Suprapubic skin (tissue), 4 donors: ENCODE data around the gene MAST4.
A peak's percentile ranks its signal among the peaks of the same experiment; 100 is the strongest.

Source experiments
- CTCF ChIP-seq, 2 donors: fragments of 200-600 bp in 1 of 2; fragments of 450-650 bp in 1 of 2; sonication (generic) in 1 of 2; IDR thresholded peaks; one replicate each; pipeline ENCODE4 v1.5.1; 2016 to 2019; ENCODE audit warnings: antibody characterized with exemption in 2 of 2, mild to moderate bottlenecking in 1 of 2, moderate library complexity in 1 of 2
- POLR2A ChIP-seq, 2 donors: fragments of 450-650 bp; IDR thresholded peaks; one replicate each; pipeline ENCODE4 v1.6.1; 2017; ENCODE audit warnings: antibody characterized with exemption in 2 of 2, mild to moderate bottlenecking in 2 of 2, moderate library complexity in 2 of 2
- POLR2AphosphoS5 ChIP-seq, 3 donors: sonication (generic); formaldehyde crosslinking; IDR thresholded peaks; one replicate each; pipeline ENCODE4 v1.6.1; 2017; ENCODE audit warnings: antibody characterized with exemption in 3 of 3

- no peak for TF ChIP-seq POLR2A (IDR thresholded peaks at IDR 0.05)
- peak in 1 of 3 donors; percentile 56 for TF ChIP-seq POLR2AphosphoS5 (IDR thresholded peaks at IDR 0.05)
- TF ChIP-seq CTCF (IDR thresholded peaks at IDR 0.05): no peak
These were observed 65.0 kb downstream of the MAST4 start for GRCh38 chr5:66661149-66661548.
